WERI-Rb-1 (cell line): ENCODE results near the gene TMEM123.

Source experiments
- DNase-seq: peaks from one replicate; pipeline ENCODE4 v3.0.0-alpha.2; 2020
- H3K27ac ChIP-seq: fragments of 250-450 bp; sonication (Bioruptor Pico); 2 replicates; pipeline ENCODE4 v1.5.1; 2020; ENCODE audit warnings: mild to moderate bottlenecking, moderate library complexity
- H3K27me3 ChIP-seq: fragments of 250-450 bp; sonication (Bioruptor Pico); 2 replicates; pipeline ENCODE4 v1.5.1; 2021; ENCODE audit warnings: mild to moderate bottlenecking, low read depth, moderate library complexity; ENCODE audit not compliant: insufficient read depth, severe bottlenecking
- H3K36me3 ChIP-seq: fragments of 250-450 bp; sonication (Bioruptor Pico); 2 replicates; pipeline ENCODE4 v1.5.1; 2020; ENCODE audit warnings: mild to moderate bottlenecking, moderate library complexity
- H3K4me3 ChIP-seq: 2 replicates; pipeline ENCODE4 v1.5.1; 2011; ENCODE audit warnings: low read depth, mild to moderate bottlenecking, control low read depth, low read length
- H3K9me3 ChIP-seq: fragments of 250-450 bp; sonication (Bioruptor Pico); 2 replicates; pipeline ENCODE4 v1.5.1; 2021; ENCODE audit warnings: mild to moderate bottlenecking, moderate library complexity; ENCODE audit not compliant: severe bottlenecking
- CTCF ChIP-seq: IDR thresholded peaks from 2 replicates; pipeline ENCODE4 v1.5.1; 2011; ENCODE audit warnings: low read depth, mild to moderate bottlenecking, control low read depth, inconsistent platforms, low read length

TMEM123 gene

GRCh38 chr11:102478673-102479299 lies 26.2 kb upstream of the TMEM123 start:
- DNase-seq, result no peak
- no peak overlapping the region for H3K4me3 ChIP-seq
- no peaks in the 10 kb centered on the region for H3K36me3 ChIP-seq
- H3K27me3 ChIP-seq, result no peaks in the 10 kb centered on the region
- H3K9me3 ChIP-seq, result no peaks in the 10 kb centered on the region
- no peak overlapping the region for H3K27ac ChIP-seq
- no peak for TF ChIP-seq CTCF

- DNase-seq, result no peak
- TF ChIP-seq CTCF, result no peak
- H3K4me3 ChIP-seq, result no peak overlapping the region
- H3K27me3 ChIP-seq, result no peaks in the 10 kb centered on the region
- no peaks in the 10 kb centered on the region for H3K9me3 ChIP-seq
- H3K36me3 ChIP-seq, result no peaks in the 10 kb centered on the region
- H3K27ac ChIP-seq, result no peak overlapping the region
Observed at GRCh38 chr11:102476812-102477211, 24.2 kb upstream of the TMEM123 start.

- Histone ChIP-seq H3K27ac (no peak overlapping the region), H3K36me3 (no peaks in the 10 kb centered on the region), H3K4me3 (no peak overlapping the region), H3K27me3 (no peaks in the 10 kb centered on the region), H3K9me3 (no peaks in the 10 kb centered on the region)
- TF ChIP-seq CTCF, result no peak
- no peak for DNase-seq
Observed at GRCh38 chr11:102476069-102476468, 23.5 kb upstream of the TMEM123 start.

GRCh38 chr11:102473543-102473942 lies 21.0 kb upstream of the TMEM123 start:
- Histone ChIP-seq H3K4me3 (no peak overlapping the region), H3K36me3 (no peaks in the 10 kb centered on the region), H3K27me3 (no peaks in the 10 kb centered on the region), H3K9me3 (no peaks in the 10 kb centered on the region), H3K27ac (no peak overlapping the region)
- no peak for TF ChIP-seq CTCF
- DNase-seq, result no peak

- no peak for DNase-seq
- Histone ChIP-seq H3K36me3 (no peaks in the 10 kb centered on the region), H3K9me3 (no peaks in the 10 kb centered on the region), H3K27me3 (no peaks in the 10 kb centered on the region), H3K27ac (no peak overlapping the region), H3K4me3 (no peak overlapping the region)
- no peak for TF ChIP-seq CTCF
Observed at GRCh38 chr11:102472127-102472526, 19.6 kb upstream of the TMEM123 start.

GRCh38 chr11:102471474-102471873 lies 18.9 kb upstream of the TMEM123 start:
- Histone ChIP-seq H3K9me3 (no peaks in the 10 kb centered on the region), H3K36me3 (no peaks in the 10 kb centered on the region), H3K27me3 (no peaks in the 10 kb centered on the region), H3K4me3 (no peak overlapping the region), H3K27ac (no peak overlapping the region)
- TF ChIP-seq CTCF, result no peak
- no peak for DNase-seq
